HG03378 (cell line): ENCODE data around the gene SLC25A21.
"Not testable (repeated sequence)": the region's sequence is repeated elsewhere in the genome, so short reads cannot be mapped to it uniquely, and the experiment has no call there.

Experiments used
- ATAC-seq: cut with Tn5 transposase; IDR thresholded peaks from one replicate; pipeline ENCODE4 v1.9.1; 2021; ENCODE audit warnings: mild to moderate bottlenecking, moderate library complexity; ENCODE audit not compliant: unreplicated experiment

SLC25A21 gene

GRCh38 chr14:37187294-37187693, 14.9 kb upstream of the SLC25A21 start:
- no peak for ATAC-seq

GRCh38 chr14:37186865-37187264, 14.5 kb upstream of the SLC25A21 start:
- no peak for ATAC-seq

- ATAC-seq, result no peak
Measured at GRCh38 chr14:37185670-37186069, 13.3 kb upstream of the SLC25A21 start.

- not testable (repeated sequence) for ATAC-seq
Measured at GRCh38 chr14:37184520-37184919, 12.1 kb upstream of the SLC25A21 start.

GRCh38 chr14:37181441-37181840, 9.0 kb upstream of the SLC25A21 start:
- ATAC-seq, result no peak

- not testable (repeated sequence) for ATAC-seq
Measured at GRCh38 chr14:37180886-37181285, 8.5 kb upstream of the SLC25A21 start.

- ATAC-seq, result no peak
Measured at GRCh38 chr14:37179896-37180502, 7.6 kb upstream of the SLC25A21 start.

GRCh38 chr14:37172936-37173614, 669 bp upstream of the SLC25A21 start:
- ATAC-seq, result no peak

GRCh38 chr14:37171678-37172023, 755 bp downstream of the SLC25A21 start:
- ATAC-seq, result no peak

GRCh38 chr14:37170993-37171392, 1.4 kb downstream of the SLC25A21 start:
- no peak for ATAC-seq

DNA sequence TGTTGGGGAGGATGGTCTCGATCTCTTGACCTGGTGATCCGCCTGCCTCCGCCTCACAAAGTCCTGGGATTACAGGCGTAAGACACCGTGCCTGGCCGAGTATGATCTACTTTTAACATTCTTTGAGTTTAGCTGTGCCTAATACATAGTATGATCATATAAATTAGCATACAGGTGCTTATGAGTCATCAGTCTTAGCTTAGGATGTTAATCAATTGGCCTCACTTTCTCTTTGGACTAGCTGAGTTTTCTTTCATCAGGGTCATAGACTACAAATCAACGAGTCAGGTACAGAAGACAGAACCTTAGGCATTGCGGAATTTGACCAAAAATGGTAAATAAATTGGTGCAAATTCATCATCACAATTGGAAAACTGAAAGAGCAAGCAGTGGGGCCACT, 2.2 kb downstream of the SLC25A21 start:
- no peak for ATAC-seq

- no peak for ATAC-seq
Measured at GRCh38 chr14:37168721-37169120, 3.7 kb downstream of the SLC25A21 start.

DNA sequence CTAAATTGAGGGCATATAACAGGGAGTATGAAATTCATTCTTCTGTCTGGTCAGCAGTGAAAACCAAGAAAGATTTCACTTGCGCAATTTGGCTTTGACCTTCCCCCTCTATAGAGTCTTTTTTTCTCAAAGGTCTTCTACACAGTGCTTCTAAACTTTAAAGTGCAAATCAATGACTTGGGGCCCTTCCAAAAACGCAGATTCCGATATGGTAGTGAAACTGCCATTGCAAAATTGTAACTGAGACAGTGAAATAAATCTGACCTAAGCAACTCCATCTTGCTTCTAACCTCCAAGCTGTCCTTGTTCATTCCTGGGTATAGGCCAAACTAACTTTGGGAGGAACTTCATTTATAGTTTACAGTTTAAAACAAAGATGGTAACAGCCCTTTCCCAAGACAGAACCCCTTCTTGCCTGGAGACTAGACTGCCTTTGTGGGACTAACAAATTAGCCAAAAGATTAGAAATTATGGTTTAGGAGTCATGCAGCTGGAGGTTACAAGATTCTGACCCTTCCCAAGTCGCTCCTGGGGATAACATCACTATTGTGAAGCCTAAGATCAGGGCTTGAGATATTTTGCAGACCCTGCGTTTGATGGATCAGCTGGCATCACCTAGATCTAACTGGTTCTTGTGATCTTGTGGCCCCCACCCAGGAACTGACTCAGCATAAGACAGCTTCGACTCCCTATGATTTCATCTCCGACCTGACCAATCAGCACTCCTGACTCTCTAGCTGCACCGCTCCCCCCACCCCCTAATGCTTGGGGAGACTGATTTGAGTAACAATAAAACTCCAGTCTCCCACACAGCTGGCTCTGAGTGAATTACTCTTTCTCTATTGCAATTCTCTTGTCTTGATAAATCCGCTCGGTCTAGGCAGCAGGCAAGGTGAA, 5.0 kb downstream of the SLC25A21 start:
- ATAC-seq, result no peak

- no peak for ATAC-seq
Measured at GRCh38 chr14:37165794-37166193, 6.6 kb downstream of the SLC25A21 start.

- not testable (repeated sequence) for ATAC-seq
Measured at GRCh38 chr14:37162307-37162706, 10.1 kb downstream of the SLC25A21 start.

GRCh38 chr14:37157987-37158386, 14.4 kb downstream of the SLC25A21 start:
- ATAC-seq, result no peak

- ATAC-seq, result no peak
Measured at GRCh38 chr14:37153483-37153882, 18.9 kb downstream of the SLC25A21 start.

- ATAC-seq, result no peak
Measured at GRCh38 chr14:37153005-37153404, 19.4 kb downstream of the SLC25A21 start.

DNA sequence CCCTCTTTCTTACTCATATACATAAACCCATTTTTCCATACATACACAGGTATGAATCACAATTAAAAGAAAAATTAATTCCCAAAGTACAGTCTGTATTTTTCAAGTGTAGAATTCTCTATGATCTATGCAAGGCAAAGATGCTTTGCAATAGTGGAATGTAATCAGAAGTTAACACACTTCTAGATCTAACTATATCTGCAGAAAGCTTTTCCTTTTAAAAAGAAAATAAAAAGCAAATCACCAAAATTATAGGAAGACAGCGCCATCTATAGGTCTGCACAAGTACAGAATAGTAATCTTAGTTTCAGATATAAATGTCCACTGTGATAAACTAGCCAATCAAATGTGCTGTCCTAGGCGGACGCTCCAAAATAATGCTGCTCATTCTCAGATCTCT, 22.0 kb downstream of the SLC25A21 start:
- peak; percentile 60 for ATAC-seq

- no peak for ATAC-seq
Measured at GRCh38 chr14:37147310-37147880, 25.0 kb downstream of the SLC25A21 start.

DNA sequence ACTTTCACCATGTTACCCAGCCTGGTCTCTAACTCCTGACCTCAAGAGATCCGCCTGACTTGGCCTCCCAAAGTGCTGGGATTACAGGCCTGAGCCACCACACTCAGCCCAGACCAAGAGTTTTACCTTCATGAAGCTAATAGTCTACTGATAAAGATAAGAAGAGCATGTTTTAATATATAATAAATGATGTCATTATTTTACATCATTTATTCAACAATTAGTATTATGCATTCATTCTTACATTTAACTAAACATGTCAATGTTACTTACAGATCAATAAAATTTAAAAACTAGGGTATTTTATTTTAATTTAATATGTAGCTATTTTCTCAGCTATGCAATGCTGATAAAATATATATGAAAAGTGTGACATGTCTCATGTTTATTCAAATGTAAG, 26.0 kb downstream of the SLC25A21 start:
- not testable (repeated sequence) for ATAC-seq
